CD4-positive, alpha-beta T cell (primary cell): ENCODE data around the gene IGFBPL1. TPM values are rescaled to one million over a fixed set of nuclear protein-coding genes. Genes with fewer than 3 reads are reported as not detected.

ENCODE experiments used
- ATAC-seq: fragments of 200-7000 bp; cut with Tn5 transposase; one replicate; pipeline ENCODE4 v1.10.0; 2022; ENCODE audit warnings: mild to moderate bottlenecking; ENCODE audit not compliant: poor library complexity
- CTCF ChIA-PET: fragments of 350-600 bp; sonication (Branson Sonifier 250); formaldehyde crosslinking; loops from one replicate; lab custom pipeline; 2021; ENCODE audit warnings: antibody characterized with exemption, inconsistent platforms; lab: Charles Lee
- POLR2A ChIA-PET: fragments of 350-600 bp; sonication (Branson Sonifier 250); formaldehyde crosslinking; loops from one replicate; lab custom pipeline; 2021; ENCODE audit warnings: antibody characterized with exemption, inconsistent platforms; lab: Charles Lee
- DNase-seq, 14 experiments: peaks; one replicate each; pipeline ENCODE4 v3.0.0-alpha.2; 2013 to 2020; ENCODE audit warnings: mixed read lengths in 2 of 14
- H3K27ac ChIP-seq, 2 donors: one replicate each; pipeline versions ENCODE4 v1.5.1 to v1.7.0; 2013; ENCODE audit warnings: low read length in 2 of 2, low read depth in 1 of 2, mild to moderate bottlenecking in 1 of 2
- H3K27me3 ChIP-seq, 2 experiments: 1 replicate in 1 of 2; 2 replicates in 1 of 2; pipeline versions ENCODE4 v1.6.1 to v1.7.0; 2013; ENCODE audit warnings: low read length in 2 of 2, control low read depth in 1 of 2, mild to moderate bottlenecking in 1 of 2, moderate library complexity in 1 of 2; ENCODE audit not compliant: insufficient read depth in 2 of 2, control insufficient read depth in 1 of 2
- H3K36me3 ChIP-seq: one replicate; pipeline ENCODE4 v1.6.1; 2013; ENCODE audit warnings: low read length, control low read depth; ENCODE audit not compliant: insufficient read depth
- H3K4me1 ChIP-seq: one replicate; pipeline ENCODE4 v1.6.1; 2013; ENCODE audit warnings: low read length, control low read depth; ENCODE audit not compliant: insufficient read depth
- H3K4me3 ChIP-seq: one replicate; pipeline ENCODE4 v1.5.1; 2013; ENCODE audit warnings: mild to moderate bottlenecking, low read length, moderate library complexity
- H3K9me3 ChIP-seq, 2 experiments: 1 replicate in 1 of 2; 2 replicates in 1 of 2; pipeline versions ENCODE4 v1.6.1 to v1.7.0; 2013; ENCODE audit warnings: low read length in 2 of 2, mild to moderate bottlenecking in 2 of 2, control low read depth in 1 of 2, moderate library complexity in 1 of 2; ENCODE audit not compliant: control insufficient read depth in 1 of 2, insufficient read depth in 1 of 2
- H3K27ac Mint-ChIP-seq: one replicate; pipeline ENCODE4 v1.8.0; 2020; ENCODE audit warnings: mixed read lengths
- H3K27me3 Mint-ChIP-seq: one replicate; pipeline ENCODE4 v1.8.0; 2021; ENCODE audit warnings: mixed read lengths
- H3K36me3 Mint-ChIP-seq: one replicate; pipeline ENCODE4 v1.8.0; 2021; ENCODE audit warnings: low read depth, mixed read lengths
- H3K4me1 Mint-ChIP-seq: one replicate; pipeline ENCODE4 v1.8.0; 2021; ENCODE audit warnings: low read depth, mixed read lengths
- H3K4me3 Mint-ChIP-seq: one replicate; pipeline ENCODE4 v1.8.0; 2020; ENCODE audit warnings: mild to moderate bottlenecking, mixed read lengths
- H3K9me3 Mint-ChIP-seq: one replicate; pipeline ENCODE4 v1.8.0; 2020; ENCODE audit warnings: mixed read lengths
- CTCF ChIP-seq: fragments of 200-600 bp; IDR thresholded peaks from one replicate; pipeline ENCODE4 v1.8.0; 2022; ENCODE audit warnings: antibody characterized with exemption, mild to moderate bottlenecking
- intact Hi-C, 2 experiments: fragments of 100-400 bp; cut with DNase I in 1 of 2; cut with micrococcal nuclease in 1 of 2; formaldehyde crosslinking; loops; one replicate each; pipeline versions ENCODE4 v1.15.1 to v1.9.0; 2023 to 2025; cut with DNase I, micrococcal nuclease
- total RNA-seq, 174 experiments: library from RNA in 2 of 174; stranded (reverse) in 2 of 174; gene quantifications; one replicate each; pipeline ENCODE4 v1.2.3 and lab custom pipeline; 2021 to 2026

Gene IGFBPL1
- total RNA-seq, 2 experiments from 2014 or later: not detected

GRCh38 chr9:38396371-38396671 is 27.9 kb downstream of the IGFBPL1 start:
- ATAC-seq: no peak
- H3K4me1 ChIP-seq: peaks cover 19% of the 10 kb centered on the region
- intact Hi-C loops: no loop called here
- H3K9me3 ChIP-seq: peaks cover 0 to 17% of the 10 kb centered on the region in 2 experiments
- Mint-ChIP-seq H3K27me3 (no peaks in the 10 kb centered on the region), H3K27ac (no peak overlapping the region), H3K36me3 (peaks cover 38% of the 10 kb centered on the region), H3K4me1 (peaks cover 15% of the 10 kb centered on the region), H3K9me3 (no peaks in the 10 kb centered on the region), H3K4me3 (no peak overlapping the region)
- H3K4me3 ChIP-seq: no peak overlapping the region
- no peak for DNase-seq
- H3K27me3 ChIP-seq: no peaks in the 10 kb centered on the region
- no peak for TF ChIP-seq CTCF
- H3K27ac ChIP-seq: no peak overlapping the region
- CTCF ChIA-PET: no interaction called here
- POLR2A ChIA-PET: no interaction called here
- H3K36me3 ChIP-seq: peaks cover 15% of the 10 kb centered on the region

DNA sequence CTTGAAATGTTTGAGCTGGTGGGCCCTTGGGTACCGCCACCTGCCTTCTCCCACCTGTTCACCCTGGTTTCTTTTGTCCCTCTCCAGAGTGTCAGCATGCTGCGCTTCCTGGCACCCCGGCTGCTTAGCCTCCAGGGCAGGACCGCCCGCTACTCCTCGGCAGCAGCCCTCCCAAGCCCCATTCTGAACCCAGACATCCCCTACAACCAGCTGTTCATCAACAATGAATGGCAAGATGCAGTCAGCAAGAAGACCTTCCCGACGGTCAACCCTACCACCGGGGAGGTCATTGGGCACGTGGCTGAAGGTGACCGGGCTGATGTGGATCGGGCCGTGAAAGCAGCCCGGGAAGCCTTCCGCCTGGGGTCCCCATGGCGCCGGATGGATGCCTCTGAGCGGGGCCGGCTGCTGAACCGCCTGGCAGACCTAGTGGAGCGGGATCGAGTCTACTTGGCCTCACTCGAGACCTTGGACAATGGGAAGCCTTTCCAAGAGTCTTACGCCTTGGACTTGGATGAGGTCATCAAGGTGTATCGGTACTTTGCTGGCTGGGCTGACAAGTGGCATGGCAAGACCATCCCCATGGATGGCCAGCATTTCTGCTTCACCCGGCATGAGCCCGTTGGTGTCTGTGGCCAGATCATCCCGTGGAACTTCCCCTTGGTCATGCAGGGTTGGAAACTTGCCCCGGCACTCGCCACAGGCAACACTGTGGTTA is 28.4 kb downstream of the IGFBPL1 start:
- peaks cover 15% of the 10 kb centered on the region for H3K36me3 ChIP-seq
- ATAC-seq (no peak), DNase-seq (no peak)
- peaks cover 19% of the 10 kb centered on the region for H3K4me1 ChIP-seq
- H3K27me3 Mint-ChIP-seq: no peaks in the 10 kb centered on the region
- H3K4me1 Mint-ChIP-seq: peaks cover 15% of the 10 kb centered on the region
- peaks cover 0 to 17% of the 10 kb centered on the region in 2 experiments for H3K9me3 ChIP-seq
- peaks cover 38% of the 10 kb centered on the region for H3K36me3 Mint-ChIP-seq
- intact Hi-C loops: no loop called here
- no peak overlapping the region for H3K27ac ChIP-seq
- no peaks in the 10 kb centered on the region for H3K9me3 Mint-ChIP-seq
- H3K4me3 Mint-ChIP-seq: no peak overlapping the region
- TF ChIP-seq CTCF: no peak
- CTCF ChIA-PET: no interaction called here
- no peak overlapping the region for H3K4me3 ChIP-seq
- no peak overlapping the region for H3K27ac Mint-ChIP-seq
- H3K27me3 ChIP-seq: no peaks in the 10 kb centered on the region
- POLR2A ChIA-PET: no interaction called here

DNA sequence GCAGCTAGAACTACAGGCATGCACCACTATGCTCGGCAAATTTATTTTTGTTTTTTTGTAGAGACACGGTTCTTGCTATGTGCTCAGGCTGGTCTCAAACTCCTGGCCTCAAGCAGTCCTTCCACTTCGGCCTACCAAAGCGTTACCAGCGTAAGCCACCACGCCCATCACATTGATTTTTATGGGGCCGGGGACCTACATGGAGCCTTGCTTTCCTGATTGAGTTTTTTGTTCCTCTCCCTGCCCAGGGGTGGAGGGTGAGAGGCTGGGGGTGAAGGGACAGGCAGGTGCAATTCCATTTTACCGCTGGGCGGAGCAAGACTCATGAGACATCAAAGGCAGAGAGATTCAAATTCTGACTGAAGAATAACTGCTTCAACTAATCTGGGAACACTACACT is 29.8 kb downstream of the IGFBPL1 start:
- Histone ChIP-seq H3K4me3 (no peak overlapping the region), H3K4me1 (peaks cover 16% of the 10 kb centered on the region), H3K9me3 (peaks cover 0 to 17% of the 10 kb centered on the region in 2 experiments), H3K27ac (no peak overlapping the region), H3K27me3 (no peaks in the 10 kb centered on the region), H3K36me3 (peaks cover 15% of the 10 kb centered on the region)
- ChIA-PET POLR2A (no interaction called here), CTCF (no interaction called here)
- intact Hi-C loops: no loop called here
- ATAC-seq: no peak
- no peak overlapping the region for H3K4me3 Mint-ChIP-seq
- H3K27ac Mint-ChIP-seq: no peak overlapping the region
- peaks cover 15% of the 10 kb centered on the region for H3K4me1 Mint-ChIP-seq
- H3K27me3 Mint-ChIP-seq: no peaks in the 10 kb centered on the region
- no peaks in the 10 kb centered on the region for H3K9me3 Mint-ChIP-seq
- no peak for DNase-seq
- no peak for TF ChIP-seq CTCF
- H3K36me3 Mint-ChIP-seq: peaks cover 38% of the 10 kb centered on the region
